HG02852 (cell line): ENCODE data around the gene NPIPB9.

Experiments used
- ATAC-seq: cut with Tn5 transposase; IDR thresholded peaks from one replicate; pipeline ENCODE4 v1.9.1; 2021; ENCODE audit warnings: mild to moderate bottlenecking, moderate library complexity; ENCODE audit not compliant: unreplicated experiment

Gene NPIPB9

GRCh38 chr16:28821874-28822519 is 70.4 kb downstream of the NPIPB9 start:
- ATAC-seq = no peak
